Muscle layer of colon (tissue), 2 donors: Measurements from ENCODE around the gene FLT1.
A peak's percentile ranks its signal among the peaks of the same experiment; 100 is the strongest.

ENCODE experiments used
- H3K27ac ChIP-seq: one replicate; pipeline ENCODE4 v1.7.0; 2013; ENCODE audit warnings: low read depth, mild to moderate bottlenecking, low read length, moderate library complexity
- H3K27me3 ChIP-seq, 2 donors: one replicate each; pipeline ENCODE4 v1.7.0; 2013; ENCODE audit warnings: low read length in 2 of 2, mild to moderate bottlenecking in 2 of 2; ENCODE audit not compliant: insufficient read depth in 2 of 2, control insufficient read depth in 1 of 2
- H3K36me3 ChIP-seq: one replicate; pipeline ENCODE4 v1.7.0; 2013; ENCODE audit warnings: mild to moderate bottlenecking, low read length; ENCODE audit not compliant: insufficient read depth
- H3K4me1 ChIP-seq: one replicate; pipeline ENCODE4 v1.7.0; 2013; ENCODE audit warnings: mild to moderate bottlenecking, low read length; ENCODE audit not compliant: insufficient read depth
- H3K4me3 ChIP-seq, 2 donors: one replicate each; pipeline ENCODE4 v1.7.0; 2013; ENCODE audit warnings: low read length in 2 of 2, low read depth in 1 of 2, mild to moderate bottlenecking in 1 of 2, moderate library complexity in 1 of 2
- H3K9ac ChIP-seq: one replicate; pipeline ENCODE4 v1.7.0; 2013; ENCODE audit warnings: low read length
- H3K9me3 ChIP-seq: one replicate; pipeline ENCODE4 v1.7.0; 2013; ENCODE audit warnings: mild to moderate bottlenecking, low read length
- donor health status: abdominal sarcoma.
- donor health status: Adenocarcinoma of cecum.

FLT1 gene

GRCh38 chr13:28347456-28348371, 147.2 kb downstream of the FLT1 start:
- no peaks in the 10 kb centered on the region for H3K4me1 ChIP-seq
- H3K4me3 ChIP-seq: no peak overlapping the region
- H3K9me3 ChIP-seq: no peaks in the 10 kb centered on the region
- H3K27me3 ChIP-seq: no peaks in the 10 kb centered on the region
- no peaks in the 10 kb centered on the region for H3K36me3 ChIP-seq
- no peak overlapping the region for H3K9ac ChIP-seq
- H3K27ac ChIP-seq: no peak overlapping the region

GRCh38 chr13:28346154-28346553, 148.8 kb downstream of the FLT1 start:
- no peaks in the 10 kb centered on the region for H3K27me3 ChIP-seq
- H3K4me3 ChIP-seq: no peak overlapping the region
- no peak overlapping the region for H3K9ac ChIP-seq
- no peaks in the 10 kb centered on the region for H3K36me3 ChIP-seq
- H3K4me1 ChIP-seq: peaks cover 4% of the 10 kb centered on the region
- no peaks in the 10 kb centered on the region for H3K9me3 ChIP-seq
- H3K27ac ChIP-seq: no peak overlapping the region

- no peak overlapping the region for H3K9ac ChIP-seq
- no peaks in the 10 kb centered on the region for H3K9me3 ChIP-seq
- peaks cover 21% of the 10 kb centered on the region for H3K4me1 ChIP-seq
- H3K4me3 ChIP-seq: no peak overlapping the region
- H3K36me3 ChIP-seq: no peaks in the 10 kb centered on the region
- no peaks in the 10 kb centered on the region for H3K27me3 ChIP-seq
- no peak overlapping the region for H3K27ac ChIP-seq
These were observed 150.8 kb downstream of the FLT1 start for GRCh38 chr13:28344163-28344562.

GRCh38 chr13:28342251-28342650, 152.7 kb downstream of the FLT1 start:
- H3K36me3 ChIP-seq: no peaks in the 10 kb centered on the region
- H3K27ac ChIP-seq: no peak overlapping the region
- no peaks in the 10 kb centered on the region for H3K27me3 ChIP-seq
- H3K4me1 ChIP-seq: peaks cover 39% of the 10 kb centered on the region
- no peaks in the 10 kb centered on the region for H3K9me3 ChIP-seq
- H3K4me3 ChIP-seq: no peak overlapping the region
- no peak overlapping the region for H3K9ac ChIP-seq

GRCh38 chr13:28340272-28340793, 154.6 kb downstream of the FLT1 start:
- H3K9ac ChIP-seq: no peak overlapping the region
- no peaks in the 10 kb centered on the region for H3K27me3 ChIP-seq
- no peaks in the 10 kb centered on the region for H3K36me3 ChIP-seq
- peaks cover 53% of the 10 kb centered on the region for H3K4me1 ChIP-seq
- H3K4me3 ChIP-seq: no peak overlapping the region
- H3K9me3 ChIP-seq: no peaks in the 10 kb centered on the region
- H3K27ac ChIP-seq: no peak overlapping the region

- H3K4me3 ChIP-seq: no peak overlapping the region
- H3K4me1 ChIP-seq: peaks cover 54% of the 10 kb centered on the region
- no peak overlapping the region for H3K27ac ChIP-seq
- H3K9ac ChIP-seq: no peak overlapping the region
- no peaks in the 10 kb centered on the region for H3K27me3 ChIP-seq
- no peaks in the 10 kb centered on the region for H3K36me3 ChIP-seq
- H3K9me3 ChIP-seq: no peaks in the 10 kb centered on the region
These were observed 155.5 kb downstream of the FLT1 start for GRCh38 chr13:28339419-28339818.

GRCh38 chr13:28338742-28339141, 156.2 kb downstream of the FLT1 start:
- Histone ChIP-seq H3K9ac (no peak overlapping the region), H3K36me3 (no peaks in the 10 kb centered on the region), H3K27me3 (no peaks in the 10 kb centered on the region), H3K4me1 (peaks cover 54% of the 10 kb centered on the region), H3K4me3 (no peak overlapping the region), H3K27ac (no peak overlapping the region), H3K9me3 (no peaks in the 10 kb centered on the region)

- Histone ChIP-seq H3K36me3 (no peaks in the 10 kb centered on the region), H3K4me3 (no peak overlapping the region), H3K9me3 (no peaks in the 10 kb centered on the region), H3K27me3 (no peaks in the 10 kb centered on the region), H3K9ac (no peak overlapping the region), H3K4me1 (peaks cover 56% of the 10 kb centered on the region), H3K27ac (no peak overlapping the region)
These were observed 156.8 kb downstream of the FLT1 start for GRCh38 chr13:28338006-28338574.

GRCh38 chr13:28337166-28338005, 157.5 kb downstream of the FLT1 start:
- Histone ChIP-seq H3K27me3 (no peaks in the 10 kb centered on the region), H3K4me3 (no peak overlapping the region), H3K9ac (no peak overlapping the region), H3K36me3 (no peaks in the 10 kb centered on the region), H3K4me1 (peaks cover 61% of the 10 kb centered on the region), H3K9me3 (no peaks in the 10 kb centered on the region), H3K27ac (peak overlapping the region; percentile 22)

- H3K4me1 ChIP-seq: peaks cover 58% of the 10 kb centered on the region
- no peaks in the 10 kb centered on the region for H3K9me3 ChIP-seq
- H3K9ac ChIP-seq: no peak overlapping the region
- H3K4me3 ChIP-seq: no peak overlapping the region
- no peaks in the 10 kb centered on the region for H3K36me3 ChIP-seq
- H3K27me3 ChIP-seq: no peaks in the 10 kb centered on the region
- no peak overlapping the region for H3K27ac ChIP-seq
These were observed 158.7 kb downstream of the FLT1 start for GRCh38 chr13:28336193-28336657.
